ENCODE measurements around the gene HSDL2.

GRCh38 chr9:112496074-112496722 lies 116.3 kb downstream of the HSDL2 start:
- TF ChIP-seq POLR2A (IDR thresholded peaks at IDR 0.05), result no peak
- TF ChIP-seq, protein P1, sequence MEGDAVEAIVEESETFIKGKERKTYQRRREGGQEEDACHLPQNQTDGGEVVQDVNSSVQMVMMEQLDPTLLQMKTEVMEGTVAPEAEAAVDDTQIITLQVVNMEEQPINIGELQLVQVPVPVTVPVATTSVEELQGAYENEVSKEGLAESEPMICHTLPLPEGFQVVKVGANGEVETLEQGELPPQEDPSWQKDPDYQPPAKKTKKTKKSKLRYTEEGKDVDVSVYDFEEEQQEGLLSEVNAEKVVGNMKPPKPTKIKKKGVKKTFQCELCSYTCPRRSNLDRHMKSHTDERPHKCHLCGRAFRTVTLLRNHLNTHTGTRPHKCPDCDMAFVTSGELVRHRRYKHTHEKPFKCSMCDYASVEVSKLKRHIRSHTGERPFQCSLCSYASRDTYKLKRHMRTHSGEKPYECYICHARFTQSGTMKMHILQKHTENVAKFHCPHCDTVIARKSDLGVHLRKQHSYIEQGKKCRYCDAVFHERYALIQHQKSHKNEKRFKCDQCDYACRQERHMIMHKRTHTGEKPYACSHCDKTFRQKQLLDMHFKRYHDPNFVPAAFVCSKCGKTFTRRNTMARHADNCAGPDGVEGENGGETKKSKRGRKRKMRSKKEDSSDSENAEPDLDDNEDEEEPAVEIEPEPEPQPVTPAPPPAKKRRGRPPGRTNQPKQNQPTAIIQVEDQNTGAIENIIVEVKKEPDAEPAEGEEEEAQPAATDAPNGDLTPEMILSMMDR (IDR thresholded peaks at IDR 0.05), result no peak

Measured in heart left ventricle (tissue), 13 donors.